OCI-LY7 (cell line): Measurements from ENCODE around the gene TMEM14A. TPM values are rescaled to one million over a fixed set of nuclear protein-coding genes. Genes with fewer than 3 reads are reported as not detected.

Experiments used
- BruUV-seq: library from RNA; stranded (reverse); fragments of 400-500 nt; replicated peaks from 2 replicates; lab custom pipeline; 2021; lab: Mats Ljungman, UMichigan
- CTCF ChIA-PET: fragments of 300-600 bp; sonication (Branson Sonifier 250); formaldehyde crosslinking; loops from one replicate; lab custom pipeline; 2022; ENCODE audit warnings: antibody characterized with exemption; ENCODE audit not compliant: unreplicated experiment; lab: Charles Lee
- POLR2A ChIA-PET: fragments of 300-600 bp; sonication (Branson Sonifier 250); formaldehyde crosslinking; loops from one replicate; lab custom pipeline; 2022; ENCODE audit warnings: antibody characterized with exemption; lab: Charles Lee
- DNase-seq: peaks from one replicate; pipeline ENCODE4 v3.0.0-alpha.2; 2015; ENCODE audit warnings: low spot score
- H2AFZ ChIP-seq: fragments of 200-600 bp; sonication (generic), shearing (Covaris generic); 2 replicates; pipeline ENCODE4 v1.6.1; 2014; ENCODE audit warnings: mild to moderate bottlenecking, antibody characterized with exemption, low read length, moderate library complexity
- H3K27ac ChIP-seq: fragments of 200-600 bp; sonication (generic); 2 replicates; pipeline ENCODE4 v1.5.1; 2014; ENCODE audit warnings: mixed run types, low read depth, mild to moderate bottlenecking, moderate library complexity, low read length, inconsistent platforms; ENCODE audit not compliant: poor library complexity, severe bottlenecking
- H3K36me3 ChIP-seq: fragments of 200-600 bp; sonication (generic); 2 replicates; pipeline ENCODE4 v1.6.1; 2014; ENCODE audit warnings: mild to moderate bottlenecking, antibody characterized with exemption, low read length, moderate library complexity, mixed read lengths; ENCODE audit not compliant: insufficient read depth
- H3K4me1 ChIP-seq: fragments of 200-600 bp; sonication (generic); 2 replicates; pipeline ENCODE4 v1.5.1; 2014; ENCODE audit warnings: mild to moderate bottlenecking, low read length; ENCODE audit not compliant: insufficient read depth, poor library complexity, severe bottlenecking
- H3K4me2 ChIP-seq: fragments of 200-600 bp; sonication (generic); 2 replicates; pipeline ENCODE4 v1.6.1; 2014; ENCODE audit warnings: mild to moderate bottlenecking, low read length
- H3K4me3 ChIP-seq: fragments of 200-600 bp; sonication (generic); 2 replicates; pipeline ENCODE4 v1.5.1; 2014; ENCODE audit warnings: mild to moderate bottlenecking, low read depth, low read length; ENCODE audit not compliant: poor library complexity, severe bottlenecking
- H3K79me2 ChIP-seq: fragments of 200-600 bp; sonication (generic); 2 replicates; pipeline ENCODE4 v1.6.1; 2016; ENCODE audit warnings: low read depth, mild to moderate bottlenecking, low read length, moderate library complexity, mixed read lengths; ENCODE audit not compliant: insufficient read depth
- H3K9me2 ChIP-seq: fragments of 200-600 bp; sonication (generic); 2 replicates; pipeline ENCODE4 v1.6.1; 2016; ENCODE audit warnings: mild to moderate bottlenecking, low read length, mixed read lengths; ENCODE audit not compliant: insufficient read depth
- H3K9me3 ChIP-seq: fragments of 200-600 bp; sonication (generic); 2 replicates; pipeline ENCODE4 v1.6.1; 2014; ENCODE audit warnings: mild to moderate bottlenecking, mixed run types, low read length, mixed read lengths
- H4K20me1 ChIP-seq: fragments of 200-600 bp; sonication (generic); 2 replicates; pipeline ENCODE4 v1.6.1; 2014; ENCODE audit warnings: mild to moderate bottlenecking, antibody characterized with exemption, low read length, moderate library complexity, mixed read lengths; ENCODE audit not compliant: insufficient read depth
- CTCF ChIP-seq: fragments of 200-600 bp; sonication (generic); conservative IDR thresholded peaks from 2 replicates; pipeline ENCODE4 v1.5.1; 2014; ENCODE audit warnings: mild to moderate bottlenecking, antibody characterized with exemption, low read length, moderate library complexity, mixed read lengths
- EZH2phosphoT487 ChIP-seq: fragments of 200-600 bp; sonication (generic); IDR thresholded peaks from 2 replicates; pipeline ENCODE4 v1.6.1; 2018; ENCODE audit warnings: low read depth, borderline replicate concordance, mild to moderate bottlenecking, mixed run types, antibody characterized with exemption, low read length, moderate library complexity, mixed read lengths
- intact Hi-C: fragments of 100-400 bp; cut with micrococcal nuclease; formaldehyde crosslinking; loops from one replicate; pipeline ENCODE4 v1.10.0; 2022; ENCODE audit not compliant: unreplicated experiment
- total RNA-seq, 2 experiments: library from RNA; depleted of rRNA in 1 of 2; stranded (reverse); fragments of >200 nt in 1 of 2; shearing (Covaris generic) in 1 of 2; gene quantifications; 2 replicates each; pipeline ENCODE4 v1.2.3, GENCODE V29; 2014 to 2022

The TMEM14A gene
- total RNA-seq, 2 experiments from 2014 or later, result 17.8 to 32.7 TPM

- Histone ChIP-seq H3K4me1 (no peaks in the 10 kb centered on the region), H2AFZ (no peak overlapping the region), H3K9me3 (no peaks in the 10 kb centered on the region), H3K36me3 (no peaks in the 10 kb centered on the region), H4K20me1 (no peaks in the 10 kb centered on the region), H3K27ac (no peak overlapping the region), H3K4me2 (no peak overlapping the region), H3K9me2 (no peaks in the 10 kb centered on the region), H3K79me2 (no peaks in the 10 kb centered on the region), H3K4me3 (no peak overlapping the region)
- no peak for DNase-seq
- no peak for TF ChIP-seq CTCF
- no peak for TF ChIP-seq EZH2phosphoT487
- intact Hi-C loops, result no loop called here
- ChIA-PET POLR2A (interaction anchor here (0.5 to 1.8 kb wide), 5 partner anchors 8 to 1303 kb away, joined by 3 to 10 read pairs (median 4); no protein-coding TSS in a partner anchor), CTCF (no interaction called here)
- BruUV-seq, result no TSS peak
These were observed 29.1 kb upstream of the TMEM14A start for GRCh38 chr6:52641826-52642225.

GRCh38 chr6:52642368-52642767 is 28.5 kb upstream of the TMEM14A start:
- no peak overlapping the region for H3K4me2 ChIP-seq
- no peak overlapping the region for H2AFZ ChIP-seq
- H3K79me2 ChIP-seq, result no peaks in the 10 kb centered on the region
- H3K4me3 ChIP-seq, result no peak overlapping the region
- no peaks in the 10 kb centered on the region for H3K4me1 ChIP-seq
- no peak for DNase-seq
- no peak overlapping the region for H3K27ac ChIP-seq
- no peaks in the 10 kb centered on the region for H4K20me1 ChIP-seq
- POLR2A ChIA-PET, result interaction anchor here (0.5 to 1.8 kb wide), 4 partner anchors 9 to 1302 kb away, joined by 3 to 10 read pairs (median 5); no protein-coding TSS in a partner anchor
- H3K9me3 ChIP-seq, result no peaks in the 10 kb centered on the region
- TF ChIP-seq EZH2phosphoT487, result no peak
- no peak for TF ChIP-seq CTCF
- no TSS peak for BruUV-seq
- H3K9me2 ChIP-seq, result no peaks in the 10 kb centered on the region
- intact Hi-C loops, result no loop called here
- H3K36me3 ChIP-seq, result no peaks in the 10 kb centered on the region
- CTCF ChIA-PET, result no interaction called here

- Histone ChIP-seq H3K79me2 (no peaks in the 10 kb centered on the region), H4K20me1 (no peaks in the 10 kb centered on the region), H3K4me1 (no peaks in the 10 kb centered on the region), H3K9me3 (no peaks in the 10 kb centered on the region), H3K9me2 (no peaks in the 10 kb centered on the region), H3K4me2 (no peak overlapping the region), H3K36me3 (no peaks in the 10 kb centered on the region), H3K4me3 (no peak overlapping the region), H3K27ac (no peak overlapping the region), H2AFZ (no peak overlapping the region)
- TF ChIP-seq CTCF (no peak), EZH2phosphoT487 (no peak)
- DNase-seq, result no peak
- BruUV-seq, result no TSS peak
- intact Hi-C loops, result no loop called here
- POLR2A ChIA-PET, result no interaction called here
- CTCF ChIA-PET, result interaction anchor here (1.1 kb wide), 1 partner anchor 8 kb away, joined by 3 read pairs; no protein-coding TSS in a partner anchor
These were observed 27.8 kb upstream of the TMEM14A start for GRCh38 chr6:52643158-52643557.
